ENCODE measurements around the gene IFITM1.

GRCh38 chr11:359181-359714 is 45.4 kb downstream of the IFITM1 start:
- TF ChIP-seq EZH2 (IDR thresholded peaks at IDR 0.05; ENCODE audit: borderline replicate concordance, low read length) (no peak), CTCF (IDR thresholded peaks at IDR 0.05; ENCODE audit: low read length) (no peak)
